GM18951 (cell line): Measurements from ENCODE around the gene WNT9B.

Experiments
- POLR2A ChIP-seq: IDR thresholded peaks from 4 replicates; pipeline ENCODE4 v1.6.1; 2011; ENCODE audit warnings: mild to moderate bottlenecking; ENCODE audit not compliant: insufficient read length, insufficient read depth; ENCODE audit errors: extremely low read depth
- in situ Hi-C: fragments of 300-500 bp; cut with MboI; formaldehyde crosslinking; loops from one replicate; pipeline ENCODE4 v1.12.0; 2022; ENCODE audit warnings: low sequenced_read_pairs, mixed read lengths, inconsistent platforms; ENCODE audit not compliant: unreplicated experiment

WNT9B gene

GRCh38 chr17:46928467-46929261 lies 77.3 kb downstream of the WNT9B start:
- in situ Hi-C loops: no loop called here
- no peak for TF ChIP-seq POLR2A

GRCh38 chr17:46929413-46929812 lies 78.0 kb downstream of the WNT9B start:
- TF ChIP-seq POLR2A: no peak
- in situ Hi-C loops: no loop called here

GRCh38 chr17:46930051-46930450 lies 78.7 kb downstream of the WNT9B start:
- TF ChIP-seq POLR2A: no peak
- in situ Hi-C loops: no loop called here

- in situ Hi-C loops: no loop called here
- no peak for TF ChIP-seq POLR2A
Observed at GRCh38 chr17:46931596-46931995, 80.2 kb downstream of the WNT9B start.

DNA sequence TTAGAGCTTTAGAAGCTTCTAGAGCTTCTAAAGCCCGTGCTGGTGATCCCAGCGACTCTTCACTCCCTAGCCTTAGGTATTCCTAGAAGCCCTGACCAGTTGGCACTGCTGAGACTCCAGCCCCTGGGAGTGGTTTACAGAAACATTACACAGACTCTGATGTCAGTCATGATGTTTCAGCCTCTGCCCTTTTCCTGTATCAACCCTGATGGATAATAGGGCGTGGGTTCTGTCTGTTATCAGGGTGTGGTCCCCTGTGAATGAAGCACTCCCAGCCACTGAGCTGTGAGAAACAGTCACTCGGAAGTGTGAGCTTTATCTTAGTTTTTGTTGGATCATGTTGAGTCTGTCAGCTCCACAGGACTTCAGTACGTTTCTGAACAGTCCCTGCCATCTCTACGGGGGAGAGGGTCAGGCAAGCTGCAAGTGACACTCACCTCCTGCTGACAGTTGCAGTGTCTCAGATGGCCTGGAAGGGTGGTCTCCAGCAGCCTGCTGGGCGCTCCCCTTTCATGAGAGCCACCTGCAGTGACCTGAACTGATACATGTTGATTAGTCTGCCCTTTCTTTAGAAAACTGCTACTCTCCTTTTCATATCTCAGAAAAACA lies 84.4 kb downstream of the WNT9B start:
- in situ Hi-C loops: no loop called here
- no peak for TF ChIP-seq POLR2A
